Fibroblast of lung (primary cell): ENCODE measurements around the gene IBA57. TPM values are rescaled to one million over a fixed set of nuclear protein-coding genes. Genes with fewer than 3 reads are reported as not detected.

Experiments
- DNase-seq, 2 donors: peaks; one replicate each; pipeline versions ENCODE4 v3.0.0 to v3.0.0-alpha.2; 2010; ENCODE audit warnings: low read depth in 2 of 2
- H2AFZ ChIP-seq: 2 replicates; pipeline ENCODE4 v1.5.1; 2012; ENCODE audit warnings: low read length, control low read depth, inconsistent platforms
- H3K27ac ChIP-seq: 2 replicates; pipeline ENCODE4 v1.5.1; 2011; ENCODE audit warnings: low read length, control low read depth; ENCODE audit not compliant: insufficient read depth
- H3K27me3 ChIP-seq: 2 replicates; pipeline ENCODE4 v1.5.1; 2011; ENCODE audit warnings: mild to moderate bottlenecking, low read length; ENCODE audit not compliant: control insufficient read depth, insufficient read depth
- H3K36me3 ChIP-seq: 2 replicates; pipeline ENCODE4 v1.5.1; 2011; ENCODE audit warnings: low read length; ENCODE audit not compliant: control insufficient read depth, insufficient read depth
- H3K4me1 ChIP-seq: 2 replicates; pipeline ENCODE4 v1.5.1; 2011; ENCODE audit warnings: low read length; ENCODE audit not compliant: control insufficient read depth, insufficient read depth; ENCODE audit errors: extremely low read depth
- H3K4me2 ChIP-seq: 2 replicates; pipeline ENCODE4 v1.5.1; 2011; ENCODE audit warnings: low read length, control low read depth; ENCODE audit not compliant: insufficient read depth; ENCODE audit errors: extremely low read depth
- H3K4me3 ChIP-seq, 4 experiments: fragments of 200-600 bp in 1 of 4; sonication (generic) in 1 of 4; replicated peaks in 1 of 4; 2 replicates each; pipeline ENCODE4 v1.5.1; 2011 to 2016; ENCODE audit warnings: low read length in 4 of 4, low read depth in 3 of 4, mild to moderate bottlenecking in 3 of 4, control low read depth in 2 of 4, inconsistent platforms in 1 of 4, mixed read lengths in 1 of 4; ENCODE audit not compliant: insufficient read depth in 1 of 4; ENCODE audit errors: control extremely low read depth in 1 of 4
- H3K79me2 ChIP-seq: 2 replicates; pipeline ENCODE4 v1.5.1; 2012; ENCODE audit warnings: mild to moderate bottlenecking, low read length, inconsistent platforms; ENCODE audit not compliant: control insufficient read depth, insufficient read depth
- H3K9ac ChIP-seq: 2 replicates; pipeline ENCODE4 v1.5.1; 2011; ENCODE audit warnings: mild to moderate bottlenecking, low read length, control low read depth; ENCODE audit not compliant: insufficient read depth
- H3K9me3 ChIP-seq: 2 replicates; pipeline ENCODE4 v1.5.1; 2012; ENCODE audit warnings: low read depth, low read length; ENCODE audit not compliant: control insufficient read depth, insufficient read depth
- H4K20me1 ChIP-seq: 2 replicates; pipeline ENCODE4 v1.5.1; 2011; ENCODE audit warnings: low read length; ENCODE audit not compliant: control insufficient read depth, insufficient read depth; ENCODE audit errors: extremely low read depth
- EZH2 ChIP-seq: IDR thresholded peaks from 2 replicates; pipeline ENCODE4 v1.5.1; 2012; ENCODE audit warnings: low read length, control low read depth, mild to moderate bottlenecking; ENCODE audit errors: missing control alignments
- polyA plus RNA-seq, 2 donors: library from polyadenylated mRNA; depleted of rRNA in 1 of 2; stranded (reverse) in 1 of 2; unstranded in 1 of 2; fragments of >200 nt; gene quantifications; 2 replicates each; pipeline ENCODE4 v1.2.1, GENCODE V29; 2011 to 2012; ENCODE audit warnings: missing spikeins in 1 of 2
- total RNA-seq: library from RNA; depleted of rRNA; stranded (reverse); fragments of >200 nt; gene quantifications from 2 replicates; pipeline ENCODE4 v1.2.1, GENCODE V29; 2014
- TF ChIP-seq, protein P1 (sequence below), 2 donors: IDR thresholded peaks in 1 of 2; conservative IDR thresholded peaks in 1 of 2; 1 replicate in 1 of 2; 2 replicates in 1 of 2; pipeline ENCODE4 v1.5.1; 2011 to 2012; ENCODE audit warnings: low read length in 2 of 2, control low read depth in 1 of 2, inconsistent platforms in 1 of 2, low read depth in 1 of 2, mild to moderate bottlenecking in 1 of 2

Gene IBA57
- total and polyA plus RNA-seq, 2 donors (not counting 1 experiment from before 2014, with no cell fraction given), result 1.4 to 3.8 TPM

DNA sequence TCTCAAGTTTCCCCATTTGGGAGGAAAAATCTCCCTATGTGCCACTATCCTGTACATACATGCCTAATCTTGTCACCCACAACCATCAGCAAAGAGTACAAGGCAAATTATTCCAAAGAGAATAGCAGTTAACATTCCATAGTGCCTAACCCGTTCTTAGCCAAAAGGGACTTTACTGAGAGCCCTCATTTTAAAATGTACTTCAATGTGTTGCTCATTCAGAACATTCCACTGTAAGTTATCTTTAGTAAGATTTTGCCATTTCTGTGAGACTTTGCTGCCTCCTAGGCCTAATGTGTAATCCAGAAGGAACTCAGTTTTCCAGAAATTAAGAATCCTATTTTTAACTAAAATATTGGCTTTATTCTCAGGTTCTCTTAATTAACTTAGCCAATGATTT is 45.3 kb upstream of the IBA57 start:
- H3K79me2 ChIP-seq, result no peaks in the 10 kb centered on the region
- H2AFZ ChIP-seq, result no peak overlapping the region
- H3K36me3 ChIP-seq, result no peaks in the 10 kb centered on the region
- TF ChIP-seq EZH2, result no peak
- TF ChIP-seq, protein P1, sequence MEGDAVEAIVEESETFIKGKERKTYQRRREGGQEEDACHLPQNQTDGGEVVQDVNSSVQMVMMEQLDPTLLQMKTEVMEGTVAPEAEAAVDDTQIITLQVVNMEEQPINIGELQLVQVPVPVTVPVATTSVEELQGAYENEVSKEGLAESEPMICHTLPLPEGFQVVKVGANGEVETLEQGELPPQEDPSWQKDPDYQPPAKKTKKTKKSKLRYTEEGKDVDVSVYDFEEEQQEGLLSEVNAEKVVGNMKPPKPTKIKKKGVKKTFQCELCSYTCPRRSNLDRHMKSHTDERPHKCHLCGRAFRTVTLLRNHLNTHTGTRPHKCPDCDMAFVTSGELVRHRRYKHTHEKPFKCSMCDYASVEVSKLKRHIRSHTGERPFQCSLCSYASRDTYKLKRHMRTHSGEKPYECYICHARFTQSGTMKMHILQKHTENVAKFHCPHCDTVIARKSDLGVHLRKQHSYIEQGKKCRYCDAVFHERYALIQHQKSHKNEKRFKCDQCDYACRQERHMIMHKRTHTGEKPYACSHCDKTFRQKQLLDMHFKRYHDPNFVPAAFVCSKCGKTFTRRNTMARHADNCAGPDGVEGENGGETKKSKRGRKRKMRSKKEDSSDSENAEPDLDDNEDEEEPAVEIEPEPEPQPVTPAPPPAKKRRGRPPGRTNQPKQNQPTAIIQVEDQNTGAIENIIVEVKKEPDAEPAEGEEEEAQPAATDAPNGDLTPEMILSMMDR (conservative IDR thresholded peaks at IDR 0.05 in 1 of 2, IDR thresholded peaks at IDR 0.05 in 1 of 2; ENCODE audit: low read depth in 1 of 2, low read length in 2 of 2), result no peak
- no peak for DNase-seq
- no peak overlapping the region for H3K4me2 ChIP-seq
- H3K27me3 ChIP-seq, result no peaks in the 10 kb centered on the region
- H4K20me1 ChIP-seq, result no peaks in the 10 kb centered on the region
- no peak overlapping the region for H3K9ac ChIP-seq
- H3K27ac ChIP-seq, result no peak overlapping the region
- no peak overlapping the region for H3K4me3 ChIP-seq
- H3K9me3 ChIP-seq, result no peaks in the 10 kb centered on the region
- no peaks in the 10 kb centered on the region for H3K4me1 ChIP-seq

DNA sequence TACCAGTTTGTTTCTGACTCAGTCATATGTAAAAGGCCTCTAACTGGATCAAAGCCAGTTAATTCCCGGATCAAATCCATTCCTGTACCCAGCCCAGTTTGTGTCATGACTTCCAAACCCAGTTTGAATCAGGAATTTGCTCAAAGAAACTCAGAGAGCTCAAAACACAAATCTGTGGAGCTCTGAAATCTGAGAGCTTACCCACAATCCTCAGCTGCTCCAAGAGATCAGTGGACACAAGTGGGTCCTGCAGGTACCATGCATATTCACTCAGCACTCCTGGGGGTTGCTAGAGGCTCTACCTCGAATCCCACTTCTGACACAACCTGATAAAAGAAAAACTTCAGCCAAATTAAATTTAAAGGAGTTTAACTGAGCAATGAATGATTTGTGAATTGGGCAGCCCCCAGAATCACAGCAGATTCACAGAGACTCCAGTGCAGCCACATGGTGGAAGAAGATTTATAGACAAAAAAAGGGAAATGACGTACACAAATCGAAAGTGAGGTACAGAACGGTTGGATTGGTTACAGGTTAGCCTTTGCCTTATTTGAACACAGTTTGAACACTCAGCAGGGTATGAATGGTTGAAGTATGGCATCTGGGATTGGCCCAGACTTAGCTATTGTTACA is 44.6 kb upstream of the IBA57 start:
- Histone ChIP-seq H3K4me3 (no peak overlapping the region), H3K9ac (no peak overlapping the region), H3K36me3 (no peaks in the 10 kb centered on the region), H3K9me3 (no peaks in the 10 kb centered on the region), H2AFZ (no peak overlapping the region), H3K79me2 (no peaks in the 10 kb centered on the region), H4K20me1 (no peaks in the 10 kb centered on the region), H3K4me1 (no peaks in the 10 kb centered on the region), H3K27ac (no peak overlapping the region), H3K27me3 (no peaks in the 10 kb centered on the region), H3K4me2 (no peak overlapping the region)
- peak in 1 of 2 donors; percentile 13 for DNase-seq
- TF ChIP-seq, protein P1 (conservative IDR thresholded peaks at IDR 0.05 in 1 of 2, IDR thresholded peaks at IDR 0.05 in 1 of 2; ENCODE audit: low read depth in 1 of 2, low read length in 2 of 2), result no peak
- TF ChIP-seq EZH2, result no peak

DNA sequence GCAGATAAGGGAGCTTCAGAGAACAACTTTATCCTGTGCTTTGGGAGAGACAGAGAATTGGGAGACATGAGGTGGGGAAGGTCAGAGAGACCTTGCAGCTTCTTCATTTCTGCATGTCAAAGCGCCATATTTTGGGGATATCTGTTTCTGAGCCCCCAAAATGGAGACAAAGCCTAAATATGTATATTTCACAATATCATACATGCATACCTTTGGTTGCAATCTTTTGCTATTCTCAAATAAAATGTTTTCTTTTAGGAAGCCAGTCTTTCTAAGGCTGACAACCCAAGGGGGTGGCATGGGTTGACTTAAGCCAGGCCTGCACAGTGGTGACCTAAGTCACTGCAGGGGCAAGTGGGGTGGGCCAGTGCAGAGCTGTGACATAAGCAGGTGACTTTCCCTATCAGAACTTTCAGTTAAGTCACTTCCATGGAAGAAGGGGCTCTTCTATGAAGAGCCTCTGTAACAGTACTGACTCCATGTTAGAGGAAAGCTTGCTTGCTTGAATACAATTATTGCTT is 42.6 kb upstream of the IBA57 start:
- Histone ChIP-seq H3K9ac (no peak overlapping the region), H3K36me3 (no peaks in the 10 kb centered on the region), H3K4me1 (no peaks in the 10 kb centered on the region), H2AFZ (no peak overlapping the region), H3K4me3 (no peak overlapping the region), H3K4me2 (no peak overlapping the region), H3K27me3 (peaks cover 3% of the 10 kb centered on the region), H3K9me3 (no peaks in the 10 kb centered on the region), H3K79me2 (no peaks in the 10 kb centered on the region), H3K27ac (no peak overlapping the region), H4K20me1 (no peaks in the 10 kb centered on the region)
- DNase-seq, result no peak
- TF ChIP-seq, protein P1 (conservative IDR thresholded peaks at IDR 0.05 in 1 of 2, IDR thresholded peaks at IDR 0.05 in 1 of 2; ENCODE audit: low read depth in 1 of 2, low read length in 2 of 2), result no peak
- TF ChIP-seq EZH2, result no peak
